ENCODE data around the gene IFNLR1. TPM values are rescaled to one million over a fixed set of nuclear protein-coding genes. Genes with fewer than 3 reads are reported as not detected.

Gene IFNLR1
- total RNA-seq, 4 donors from 2014 or later: 2.0 to 7.4 (median 5.0) TPM

DNA sequence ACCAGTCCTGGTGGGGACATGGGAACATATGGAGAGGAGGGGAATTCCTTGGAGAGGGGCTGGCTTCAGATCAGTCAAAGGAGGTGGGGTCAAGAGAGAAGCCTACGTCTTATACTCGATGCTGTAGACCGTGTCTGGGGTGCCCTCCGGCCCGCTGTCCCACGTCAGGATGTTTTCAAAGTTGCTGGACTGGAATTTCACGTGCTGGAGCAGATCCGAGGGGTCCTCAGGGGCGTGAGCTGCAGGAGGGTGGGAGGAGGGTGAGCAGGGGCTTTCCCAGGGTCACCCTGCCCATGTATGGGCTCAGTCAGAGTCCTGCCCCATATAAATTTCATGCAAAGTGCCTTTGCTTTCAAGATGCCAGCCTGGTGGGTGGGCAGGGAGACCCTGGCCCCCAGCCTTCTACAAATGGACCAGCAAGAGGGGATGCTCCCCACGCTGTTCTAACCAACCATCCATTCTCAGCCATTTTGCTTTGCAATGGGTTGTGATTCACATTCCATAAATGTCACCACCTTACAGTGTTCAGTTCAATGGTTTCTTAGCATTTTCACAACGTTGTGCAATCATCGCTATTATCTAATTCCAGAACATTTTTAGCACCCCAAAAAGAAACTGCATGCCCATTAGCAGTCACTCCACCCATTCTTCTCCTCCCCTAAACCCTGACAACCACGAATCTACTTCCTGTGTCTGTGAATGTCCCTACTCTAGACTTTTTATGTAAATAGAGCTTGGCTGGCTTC, 48.4 kb downstream of the IFNLR1 start:
- Histone ChIP-seq H3K4me1 (peaks cover 0 to 7% of the 10 kb centered on the region in 2 donors), H3K27ac (no peak overlapping the region), H3K9me3 (no peaks in the 10 kb centered on the region), H3K36me3 (no peaks in the 10 kb centered on the region), H3K4me3 (no peak overlapping the region), H3K27me3 (no peaks in the 10 kb centered on the region)
- TF ChIP-seq, protein P1, sequence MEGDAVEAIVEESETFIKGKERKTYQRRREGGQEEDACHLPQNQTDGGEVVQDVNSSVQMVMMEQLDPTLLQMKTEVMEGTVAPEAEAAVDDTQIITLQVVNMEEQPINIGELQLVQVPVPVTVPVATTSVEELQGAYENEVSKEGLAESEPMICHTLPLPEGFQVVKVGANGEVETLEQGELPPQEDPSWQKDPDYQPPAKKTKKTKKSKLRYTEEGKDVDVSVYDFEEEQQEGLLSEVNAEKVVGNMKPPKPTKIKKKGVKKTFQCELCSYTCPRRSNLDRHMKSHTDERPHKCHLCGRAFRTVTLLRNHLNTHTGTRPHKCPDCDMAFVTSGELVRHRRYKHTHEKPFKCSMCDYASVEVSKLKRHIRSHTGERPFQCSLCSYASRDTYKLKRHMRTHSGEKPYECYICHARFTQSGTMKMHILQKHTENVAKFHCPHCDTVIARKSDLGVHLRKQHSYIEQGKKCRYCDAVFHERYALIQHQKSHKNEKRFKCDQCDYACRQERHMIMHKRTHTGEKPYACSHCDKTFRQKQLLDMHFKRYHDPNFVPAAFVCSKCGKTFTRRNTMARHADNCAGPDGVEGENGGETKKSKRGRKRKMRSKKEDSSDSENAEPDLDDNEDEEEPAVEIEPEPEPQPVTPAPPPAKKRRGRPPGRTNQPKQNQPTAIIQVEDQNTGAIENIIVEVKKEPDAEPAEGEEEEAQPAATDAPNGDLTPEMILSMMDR (IDR thresholded peaks at IDR 0.05 in 4 of 5, conservative IDR thresholded peaks at IDR 0.05 in 1 of 5): no peak
- no peak for TF ChIP-seq POLR2A (IDR thresholded peaks at IDR 0.05)
- intact Hi-C loops (cut with DNase I; ENCODE audit: low total_unique reads): no loop called here
- in situ Hi-C loops (cut with MboI; ENCODE audit: low sequenced_read_pairs in 4 of 4): no loop called here
- DNase-seq (no peak), ATAC-seq (no peak)

DNA sequence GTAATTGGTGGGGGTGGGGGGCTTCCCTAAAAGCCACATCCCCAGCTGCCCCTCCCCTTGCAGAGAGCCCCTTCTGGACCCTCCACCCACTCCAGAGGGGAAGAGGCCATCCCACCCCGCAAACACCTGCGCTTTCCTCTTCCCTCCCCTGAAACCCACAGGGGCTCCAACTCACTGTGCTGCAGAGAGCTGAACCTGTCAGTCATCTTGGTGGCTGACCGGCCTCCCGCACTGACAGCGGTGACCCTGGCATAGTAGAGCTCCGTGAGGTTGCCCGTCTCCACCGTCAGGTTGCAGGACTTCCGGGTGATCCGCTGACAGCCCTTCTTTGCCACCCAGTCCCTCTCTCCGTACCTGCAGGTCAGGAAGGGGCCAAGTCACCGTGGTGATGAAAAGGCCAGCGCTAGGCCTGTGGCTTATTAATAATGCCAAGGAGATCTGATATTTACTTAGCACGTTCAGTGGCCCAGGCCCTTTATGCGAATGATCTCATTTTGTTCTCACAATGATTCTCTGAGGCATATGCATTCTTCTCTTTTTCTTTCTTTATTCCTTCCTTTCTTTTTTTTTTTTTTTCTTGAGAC, 50.0 kb downstream of the IFNLR1 start:
- Histone ChIP-seq H3K4me1 (no peaks in the 10 kb centered on the region), H3K4me3 (no peak overlapping the region), H3K27ac (no peak overlapping the region), H3K27me3 (no peaks in the 10 kb centered on the region), H3K36me3 (no peaks in the 10 kb centered on the region), H3K9me3 (no peaks in the 10 kb centered on the region)
- in situ Hi-C loops (cut with MboI; ENCODE audit: low sequenced_read_pairs in 4 of 4) (no loop called here), intact Hi-C loops (cut with DNase I; ENCODE audit: low total_unique reads) (no loop called here)
- no peak for ATAC-seq
- TF ChIP-seq, protein P1 (IDR thresholded peaks at IDR 0.05 in 4 of 5, conservative IDR thresholded peaks at IDR 0.05 in 1 of 5): no peak
- TF ChIP-seq POLR2A (IDR thresholded peaks at IDR 0.05): no peak
- DNase-seq: no peak

GRCh38 chr1:24134376-24134775, 52.7 kb downstream of the IFNLR1 start:
- Histone ChIP-seq H3K27me3 (no peaks in the 10 kb centered on the region), H3K27ac (no peak overlapping the region), H3K36me3 (no peaks in the 10 kb centered on the region), H3K4me3 (no peak overlapping the region), H3K4me1 (no peaks in the 10 kb centered on the region), H3K9me3 (no peaks in the 10 kb centered on the region)
- in situ Hi-C loops (cut with MboI; ENCODE audit: low sequenced_read_pairs in 4 of 4) (no loop called here), intact Hi-C loops (cut with DNase I; ENCODE audit: low total_unique reads) (no loop called here)
- ATAC-seq: no peak
- no peak for DNase-seq
- TF ChIP-seq, protein P1 (IDR thresholded peaks at IDR 0.05 in 4 of 5, conservative IDR thresholded peaks at IDR 0.05 in 1 of 5): no peak
- TF ChIP-seq POLR2A (IDR thresholded peaks at IDR 0.05): no peak

DNA sequence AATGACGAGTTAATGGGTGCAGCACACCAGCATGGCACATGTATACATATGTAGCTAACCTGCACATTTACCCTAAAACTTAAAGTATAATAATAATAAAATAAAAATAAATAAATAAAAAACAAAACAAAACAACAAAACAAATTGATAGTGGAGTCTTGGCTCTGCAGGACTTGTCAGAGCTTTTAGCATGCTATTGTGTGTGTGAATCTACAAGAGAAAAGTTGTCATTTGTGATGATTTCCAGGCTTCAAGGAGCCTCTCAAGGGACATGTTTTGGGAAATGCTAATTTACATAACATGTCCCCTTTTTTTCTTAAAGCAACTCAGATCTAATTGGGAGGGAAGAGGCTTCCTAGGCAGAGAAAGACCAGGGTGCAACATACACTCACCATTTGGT, 53.3 kb downstream of the IFNLR1 start:
- Histone ChIP-seq H3K36me3 (no peaks in the 10 kb centered on the region), H3K27ac (no peak overlapping the region), H3K27me3 (no peaks in the 10 kb centered on the region), H3K4me1 (no peaks in the 10 kb centered on the region), H3K9me3 (no peaks in the 10 kb centered on the region), H3K4me3 (no peak overlapping the region)
- in situ Hi-C loops (cut with MboI; ENCODE audit: low sequenced_read_pairs in 4 of 4) (no loop called here), intact Hi-C loops (cut with DNase I; ENCODE audit: low total_unique reads) (no loop called here)
- TF ChIP-seq POLR2A (IDR thresholded peaks at IDR 0.05): no peak
- TF ChIP-seq, protein P1 (IDR thresholded peaks at IDR 0.05 in 4 of 5, conservative IDR thresholded peaks at IDR 0.05 in 1 of 5): no peak
- no peak for ATAC-seq
- DNase-seq: no peak

Data from gastrocnemius medialis (tissue), 4 donors.